Activated CD8-positive, alpha-beta T cell treated with anti-CD3 and anti-CD28 coated beads for 36 hours (primary cell): ENCODE results near the gene ARID4A. TPM values are rescaled to one million over a fixed set of nuclear protein-coding genes. Genes with fewer than 3 reads are reported as not detected.

Experiments
- ATAC-seq: fragments of 200-7000 bp; cut with Tn5 transposase; one replicate; pipeline ENCODE4 v1.10.0; 2021; ENCODE audit warnings: mild to moderate bottlenecking, moderate library complexity
- CTCF ChIA-PET: fragments of 350-600 bp; sonication (Branson Sonifier 250); formaldehyde crosslinking; loops from one replicate; lab custom pipeline; 2021; ENCODE audit warnings: antibody characterized with exemption; lab: Charles Lee
- POLR2A ChIA-PET: fragments of 350-600 bp; sonication (Branson Sonifier 250); formaldehyde crosslinking; loops from one replicate; lab custom pipeline; 2021; ENCODE audit warnings: antibody characterized with exemption; lab: Charles Lee
- DNase-seq: peaks from one replicate; pipeline ENCODE4 v3.0.0-alpha.2; 2020
- H3K27ac Mint-ChIP-seq: one replicate; pipeline ENCODE4 v1.8.0; 2021; ENCODE audit warnings: mild to moderate bottlenecking, mixed read lengths
- H3K27me3 Mint-ChIP-seq: one replicate; pipeline ENCODE4 v1.8.0; 2021; ENCODE audit warnings: mixed read lengths
- H3K36me3 Mint-ChIP-seq: one replicate; pipeline ENCODE4 v1.8.0; 2021; ENCODE audit warnings: low read depth, mixed read lengths
- H3K4me1 Mint-ChIP-seq: one replicate; pipeline ENCODE4 v1.8.0; 2021; ENCODE audit warnings: low read depth, mixed read lengths
- H3K4me3 Mint-ChIP-seq: one replicate; pipeline ENCODE4 v1.8.0; 2021; ENCODE audit warnings: mild to moderate bottlenecking, moderate library complexity, mixed read lengths
- H3K9me3 Mint-ChIP-seq: one replicate; pipeline ENCODE4 v1.8.0; 2021; ENCODE audit warnings: mixed read lengths
- CTCF ChIP-seq: fragments of 200-600 bp; IDR thresholded peaks from one replicate; pipeline ENCODE4 v1.8.0; 2022; ENCODE audit warnings: antibody characterized with exemption, mild to moderate bottlenecking
- intact Hi-C: fragments of 100-400 bp; cut with micrococcal nuclease; formaldehyde crosslinking; loops from one replicate; pipeline ENCODE4 v1.10.0; 2022
- total RNA-seq, 2 experiments: library from RNA; stranded (reverse); gene quantifications; one replicate each; pipeline ENCODE4 v1.2.3, GENCODE V29; 2021

ARID4A gene
- total RNA-seq, 2 experiments from 2014 or later: 22.1 to 22.4 TPM

DNA sequence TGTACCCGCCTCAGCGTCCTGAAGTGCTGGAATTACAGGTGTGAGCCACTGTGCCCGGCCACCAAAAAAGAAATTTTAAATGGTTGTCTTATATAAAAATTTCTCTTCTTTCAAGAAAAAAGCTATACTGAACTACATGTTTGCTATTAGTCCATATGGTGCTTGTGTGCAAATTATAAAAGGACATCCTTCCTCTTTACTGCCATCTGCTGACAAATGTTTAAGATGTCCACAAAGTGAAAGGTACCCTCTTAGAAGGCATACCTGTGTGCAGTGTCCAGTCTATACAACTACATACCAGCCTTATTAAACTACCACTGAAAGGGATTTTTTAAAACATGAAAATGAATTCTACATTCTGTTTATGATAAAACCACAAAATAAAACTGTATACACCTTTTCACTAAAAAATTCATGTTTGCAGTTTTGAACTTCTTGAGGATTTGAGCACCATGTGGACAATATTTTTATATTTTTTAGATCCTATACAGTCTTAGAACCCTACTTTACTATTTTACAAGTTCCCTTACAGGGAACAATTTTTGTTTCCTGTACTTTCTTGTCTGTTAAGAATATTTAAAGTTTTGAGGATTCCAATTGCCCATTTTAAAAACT is 64.5 kb downstream of the ARID4A start:
- intact Hi-C loops: no loop called here

GRCh38 chr14:58364316-58364715 is 66.0 kb downstream of the ARID4A start:
- DNase-seq: no peak
- no peak for TF ChIP-seq CTCF
- intact Hi-C loops: no loop called here
- Mint-ChIP-seq H3K4me1 (peaks cover 8% of the 10 kb centered on the region), H3K4me3 (no peak overlapping the region), H3K9me3 (no peaks in the 10 kb centered on the region), H3K36me3 (peaks cover 28% of the 10 kb centered on the region), H3K27ac (peak overlapping the region; percentile 26), H3K27me3 (no peaks in the 10 kb centered on the region)
- CTCF ChIA-PET: interaction anchor here (1.3 kb wide), 1 partner anchor 14 kb away, joined by 3 read pairs; no protein-coding TSS in a partner anchor
- ATAC-seq: no peak
- POLR2A ChIA-PET: interaction anchor here (0.7 kb wide), 1 partner anchor 126 kb away, joined by 3 read pairs; no protein-coding TSS in a partner anchor

More for the DNA sequence above, 64.5 kb downstream of the ARID4A start:
- peaks cover 8% of the 10 kb centered on the region for H3K4me1 Mint-ChIP-seq
- no peak overlapping the region for H3K27ac Mint-ChIP-seq
- peaks cover 23% of the 10 kb centered on the region for H3K36me3 Mint-ChIP-seq
- H3K4me3 Mint-ChIP-seq: no peak overlapping the region
- ATAC-seq (peak; percentile 61), DNase-seq (no peak)
- H3K9me3 Mint-ChIP-seq: no peaks in the 10 kb centered on the region
- POLR2A ChIA-PET: no interaction called here
- TF ChIP-seq CTCF: no peak
- CTCF ChIA-PET: no interaction called here
- H3K27me3 Mint-ChIP-seq: no peaks in the 10 kb centered on the region

GRCh38 chr14:58367296-58367695 is 68.9 kb downstream of the ARID4A start:
- DNase-seq: no peak
- TF ChIP-seq CTCF: no peak
- H3K27ac Mint-ChIP-seq: no peak overlapping the region
- ChIA-PET POLR2A (no interaction called here), CTCF (interaction anchor here (0.8 to 1.3 kb wide), 2 partner anchors 9 to 28 kb away, joined by 3 to 5 read pairs; partner anchors contain the start of gene TOMM20L)
- no peaks in the 10 kb centered on the region for H3K9me3 Mint-ChIP-seq
- peaks cover 8% of the 10 kb centered on the region for H3K4me1 Mint-ChIP-seq
- peaks cover 28% of the 10 kb centered on the region for H3K36me3 Mint-ChIP-seq
- no peaks in the 10 kb centered on the region for H3K27me3 Mint-ChIP-seq
- H3K4me3 Mint-ChIP-seq: no peak overlapping the region
- no peak for ATAC-seq
- intact Hi-C loops: no loop called here

DNA sequence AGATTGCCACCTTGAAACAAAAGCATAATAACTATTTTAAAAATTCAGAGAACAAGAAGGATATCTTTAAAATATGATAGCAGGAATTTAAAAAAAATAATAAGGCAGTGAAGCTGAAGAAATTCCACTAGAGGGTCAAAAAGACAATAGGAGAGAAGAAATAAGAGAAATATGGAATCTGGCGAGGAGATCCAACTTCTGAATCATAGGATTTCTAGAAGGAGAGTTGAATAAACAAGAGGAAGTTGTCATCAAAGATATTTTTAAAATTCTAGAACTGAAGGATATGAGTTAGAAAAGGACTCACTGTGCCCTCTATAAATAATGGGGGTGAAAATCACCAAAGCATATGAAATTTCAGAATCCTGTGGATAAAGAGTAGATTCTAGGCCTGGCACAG is 70.6 kb downstream of the ARID4A start:
- DNase-seq (no peak), ATAC-seq (no peak)
- intact Hi-C loops: no loop called here
- POLR2A ChIA-PET: no interaction called here
- Mint-ChIP-seq H3K27ac (peak overlapping the region; percentile 7), H3K4me3 (no peak overlapping the region), H3K4me1 (peaks cover 8% of the 10 kb centered on the region), H3K27me3 (no peaks in the 10 kb centered on the region), H3K36me3 (peaks cover 28% of the 10 kb centered on the region), H3K9me3 (no peaks in the 10 kb centered on the region)
- CTCF ChIA-PET: no interaction called here
- TF ChIP-seq CTCF: no peak

DNA sequence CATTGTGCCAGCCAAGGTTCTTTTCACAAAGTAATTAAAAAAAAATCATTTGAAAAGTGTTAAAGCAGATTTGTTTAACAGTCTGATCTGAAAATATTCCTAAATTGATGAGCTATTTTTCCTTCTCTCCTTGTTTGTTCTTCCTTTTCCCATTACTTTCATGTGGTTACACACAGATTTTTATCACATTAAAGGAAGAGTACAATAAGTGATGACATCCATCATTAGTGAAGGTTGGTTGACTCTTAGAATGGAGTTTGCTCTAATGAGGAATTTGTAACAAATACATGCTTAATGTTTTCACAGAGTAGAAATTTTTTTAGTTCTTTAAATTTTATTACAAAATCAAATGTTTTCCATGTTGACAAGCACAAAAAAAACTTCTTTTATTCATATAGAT is 78.4 kb downstream of the ARID4A start:
- ChIA-PET POLR2A (no interaction called here), CTCF (interaction anchor here (1.0 to 1.2 kb wide), 2 partner anchors 18 to 71 kb away, joined by 3 to 5 read pairs; no protein-coding TSS in a partner anchor)
- no peak overlapping the region for H3K27ac Mint-ChIP-seq
- no peak for TF ChIP-seq CTCF
- peaks cover 12% of the 10 kb centered on the region for H3K36me3 Mint-ChIP-seq
- H3K9me3 Mint-ChIP-seq: no peaks in the 10 kb centered on the region
- DNase-seq (no peak), ATAC-seq (no peak)
- intact Hi-C loops: no loop called here
- no peaks in the 10 kb centered on the region for H3K4me1 Mint-ChIP-seq
- H3K27me3 Mint-ChIP-seq: no peaks in the 10 kb centered on the region
- H3K4me3 Mint-ChIP-seq: no peak overlapping the region
